A673 (cell line): ENCODE results near the gene FLT3.

ENCODE experiments used
- CTCF ChIP-seq: fragments of 300-800, 200-600 bp; sonication (generic); conservative IDR thresholded peaks from 2 replicates; pipeline ENCODE4 v1.5.1; 2017; ENCODE audit warnings: low read depth, mild to moderate bottlenecking, antibody characterized with exemption, low read length, moderate library complexity, mixed read lengths
- EZH2 ChIP-seq: fragments of 200-600 bp; sonication (generic); IDR thresholded peaks from 2 replicates; pipeline ENCODE4 v1.6.1; 2017; ENCODE audit warnings: borderline replicate concordance, low read depth, mild to moderate bottlenecking, mixed read lengths, antibody characterized with exemption, low read length; ENCODE audit not compliant: poor library complexity, severe bottlenecking

- TF ChIP-seq CTCF (no peak), EZH2 (no peak)
Measured at GRCh38 chr13:27988520-27988919, 111.9 kb downstream of the FLT3 start, which contains the start of gene URAD.
